SH-SY5Y (cell line): ENCODE results near the gene ANO4.

Experiments
- GATA2 ChIP-seq: IDR thresholded peaks from 2 replicates; pipeline ENCODE4 v1.6.1; 2011; ENCODE audit warnings: mild to moderate bottlenecking, low read depth, low read length
- GATA3 ChIP-seq: IDR thresholded peaks from 2 replicates; pipeline ENCODE4 v1.6.1; 2011; ENCODE audit warnings: low read depth, mild to moderate bottlenecking, low read length, moderate library complexity

DNA sequence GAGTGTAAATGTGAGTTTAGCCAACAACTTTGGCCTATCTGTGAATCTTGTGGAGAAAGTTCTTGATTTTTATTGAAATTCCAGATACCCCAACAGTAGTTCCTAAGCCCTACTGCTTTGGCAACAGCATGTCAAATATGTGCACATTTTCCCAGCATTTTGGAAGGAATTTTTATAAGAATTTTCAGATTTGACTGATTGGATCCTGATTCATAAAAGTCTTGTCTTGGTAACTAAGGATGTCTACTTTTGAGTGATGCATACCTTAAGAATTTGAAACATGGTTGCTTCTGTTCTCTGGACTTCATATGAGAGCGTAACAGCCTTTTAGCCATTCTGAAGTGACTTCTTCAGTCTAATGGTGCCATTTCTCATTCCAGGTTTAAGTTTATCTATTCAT lies 106.7 kb downstream of the ANO4 start:
- TF ChIP-seq GATA2 = no peak
- no peak for TF ChIP-seq GATA3
